ENCODE results near the gene CFAP97. TPM values are rescaled to one million over a fixed set of nuclear protein-coding genes. Genes with fewer than 3 reads are reported as not detected.
"Not testable (repeated sequence)": the region's sequence is repeated elsewhere in the genome, so short reads cannot be mapped to it uniquely, and the experiment has no call there.

Gene CFAP97
- total and polyA plus RNA-seq, 2 donors from 2014 or later = 8.0 to 39.4 TPM

DNA sequence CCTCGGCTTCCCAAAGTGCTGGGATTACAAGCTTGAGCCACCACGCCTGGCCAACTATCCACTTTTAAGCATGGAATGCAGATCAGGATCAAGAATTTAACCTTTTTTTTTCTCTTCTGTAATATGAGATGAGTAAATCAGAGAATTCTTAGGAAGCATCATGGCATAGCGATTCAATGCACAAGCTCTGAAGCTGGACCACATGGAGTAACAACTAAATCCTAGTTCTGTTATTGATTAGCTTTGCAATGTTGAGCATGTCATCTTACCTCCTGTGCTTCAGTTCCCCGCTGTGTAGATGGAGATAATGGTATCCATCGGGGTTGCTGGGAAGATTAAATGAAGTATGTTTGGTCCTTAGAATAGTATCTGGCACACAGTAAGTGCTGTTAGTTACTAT, 3.7 kb upstream of the CFAP97 start:
- Histone ChIP-seq H3K36me3 (ENCODE audit: control insufficient read depth in 2 of 3, insufficient read depth in 3 of 3, low read length in 3 of 3) (no peaks in the 10 kb centered on the region), H3K27me3 (ENCODE audit: control insufficient read depth, insufficient read depth, low read length) (no peaks in the 10 kb centered on the region), H3K4me1 (ENCODE audit: control insufficient read depth in 2 of 3, insufficient read depth in 2 of 3, low read depth in 1 of 3, low read length in 3 of 3) (peaks cover 3 to 18% (median 6%) of the 10 kb centered on the region in 3 donors), H3K4me3 (ENCODE audit: low read length in 3 of 3) (no peak overlapping the region), H3K9me3 (ENCODE audit: control insufficient read depth in 2 of 3, insufficient read depth in 1 of 3, low read length in 3 of 3) (no peaks in the 10 kb centered on the region), H3K9ac (ENCODE audit: low read length in 3 of 3) (no peak overlapping the region), H3K27ac (ENCODE audit: low read depth in 2 of 2, low read length in 2 of 2) (no peak overlapping the region)
- intact Hi-C loops (cut with DNase I) = no loop called here
- DNase-seq = peak in 1 of 5 donors; percentile 45
- no peak for FAIRE-seq
- TF ChIP-seq, protein P1, sequence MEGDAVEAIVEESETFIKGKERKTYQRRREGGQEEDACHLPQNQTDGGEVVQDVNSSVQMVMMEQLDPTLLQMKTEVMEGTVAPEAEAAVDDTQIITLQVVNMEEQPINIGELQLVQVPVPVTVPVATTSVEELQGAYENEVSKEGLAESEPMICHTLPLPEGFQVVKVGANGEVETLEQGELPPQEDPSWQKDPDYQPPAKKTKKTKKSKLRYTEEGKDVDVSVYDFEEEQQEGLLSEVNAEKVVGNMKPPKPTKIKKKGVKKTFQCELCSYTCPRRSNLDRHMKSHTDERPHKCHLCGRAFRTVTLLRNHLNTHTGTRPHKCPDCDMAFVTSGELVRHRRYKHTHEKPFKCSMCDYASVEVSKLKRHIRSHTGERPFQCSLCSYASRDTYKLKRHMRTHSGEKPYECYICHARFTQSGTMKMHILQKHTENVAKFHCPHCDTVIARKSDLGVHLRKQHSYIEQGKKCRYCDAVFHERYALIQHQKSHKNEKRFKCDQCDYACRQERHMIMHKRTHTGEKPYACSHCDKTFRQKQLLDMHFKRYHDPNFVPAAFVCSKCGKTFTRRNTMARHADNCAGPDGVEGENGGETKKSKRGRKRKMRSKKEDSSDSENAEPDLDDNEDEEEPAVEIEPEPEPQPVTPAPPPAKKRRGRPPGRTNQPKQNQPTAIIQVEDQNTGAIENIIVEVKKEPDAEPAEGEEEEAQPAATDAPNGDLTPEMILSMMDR (IDR thresholded peaks at IDR 0.05; ENCODE audit: borderline replicate concordance, extremely low read depth, insufficient read depth) = no peak

DNA sequence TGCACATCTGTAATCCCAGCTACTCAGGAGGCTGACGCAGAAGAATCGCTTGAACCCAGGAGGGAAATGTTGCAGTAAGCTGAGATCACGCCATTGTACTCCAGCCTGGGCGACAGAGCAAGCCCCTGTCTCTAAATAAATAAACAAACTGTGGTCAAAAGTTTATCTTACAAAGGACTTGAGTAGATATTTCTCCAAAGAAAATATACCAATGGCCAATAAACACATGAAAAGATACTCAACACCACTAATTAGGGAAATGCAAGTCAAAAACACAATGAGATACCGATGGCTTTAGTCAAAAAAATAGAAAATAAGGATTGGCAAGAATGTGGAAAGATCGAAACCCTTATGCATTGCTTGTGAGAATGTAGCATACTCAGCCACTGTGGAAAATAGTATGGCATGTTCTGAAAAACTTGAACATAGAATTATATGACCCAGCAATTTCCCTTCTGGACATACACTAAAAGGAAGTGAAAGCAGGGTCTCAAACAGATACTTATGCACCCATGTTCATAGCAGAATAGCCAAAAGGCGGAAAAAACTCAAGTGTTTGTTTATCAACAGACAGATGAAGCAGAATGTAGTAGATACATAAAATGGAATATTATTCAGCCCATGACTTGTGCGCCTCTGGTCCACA, 2.0 kb upstream of the CFAP97 start:
- no peak overlapping the region for H3K4me3 ChIP-seq (ENCODE audit: low read length in 3 of 3)
- TF ChIP-seq, protein P1 (IDR thresholded peaks at IDR 0.05; ENCODE audit: borderline replicate concordance, extremely low read depth, insufficient read depth) = no peak
- H3K36me3 ChIP-seq (ENCODE audit: control insufficient read depth in 2 of 3, insufficient read depth in 3 of 3, low read length in 3 of 3) = no peaks in the 10 kb centered on the region
- H3K27me3 ChIP-seq (ENCODE audit: control insufficient read depth, insufficient read depth, low read length) = no peaks in the 10 kb centered on the region
- H3K4me1 ChIP-seq (ENCODE audit: control insufficient read depth in 2 of 3, insufficient read depth in 2 of 3, low read depth in 1 of 3, low read length in 3 of 3) = peaks cover 3 to 13% (median 6%) of the 10 kb centered on the region in 3 donors
- no peak overlapping the region for H3K9ac ChIP-seq (ENCODE audit: low read length in 3 of 3)
- H3K27ac ChIP-seq (ENCODE audit: low read depth in 2 of 2, low read length in 2 of 2) = no peak overlapping the region
- H3K9me3 ChIP-seq (ENCODE audit: control insufficient read depth in 2 of 3, insufficient read depth in 1 of 3, low read length in 3 of 3) = no peaks in the 10 kb centered on the region
- no peak for FAIRE-seq
- intact Hi-C loops (cut with DNase I) = no loop called here
- no peak for DNase-seq

DNA sequence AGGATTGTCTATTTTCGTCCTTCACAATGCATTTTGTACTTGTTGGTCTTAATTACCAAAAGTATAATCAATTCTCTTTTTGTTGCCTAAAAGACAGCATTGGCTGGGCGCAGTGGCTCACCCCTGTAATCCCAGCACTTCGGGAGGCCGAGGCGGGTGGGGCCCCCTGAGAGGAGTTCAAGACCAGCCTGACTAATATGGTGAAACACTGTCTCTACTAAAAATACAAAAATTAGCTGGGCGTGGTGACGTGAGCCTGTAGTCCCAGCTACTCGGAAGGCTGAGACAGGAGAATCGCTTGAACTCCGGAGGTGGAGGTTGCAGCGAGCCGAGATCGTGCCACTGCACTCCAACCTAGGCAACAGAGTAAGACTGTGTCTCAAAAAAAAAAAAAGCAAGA, 1.3 kb upstream of the CFAP97 start:
- H3K9me3 ChIP-seq (ENCODE audit: control insufficient read depth in 2 of 3, insufficient read depth in 1 of 3, low read length in 3 of 3); intact Hi-C loops (cut with DNase I); H3K27me3 ChIP-seq (ENCODE audit: control insufficient read depth, insufficient read depth, low read length); H3K4me3 ChIP-seq (ENCODE audit: low read length in 3 of 3); H3K27ac ChIP-seq (ENCODE audit: low read depth in 2 of 2, low read length in 2 of 2); FAIRE-seq; DNase-seq; H3K36me3 ChIP-seq (ENCODE audit: control insufficient read depth in 2 of 3, insufficient read depth in 3 of 3, low read length in 3 of 3); H3K9ac ChIP-seq (ENCODE audit: low read length in 3 of 3): not testable (repeated sequence)
- peaks cover 3 to 13% (median 6%) of the 10 kb centered on the region in 3 donors for H3K4me1 ChIP-seq (ENCODE audit: control insufficient read depth in 2 of 3, insufficient read depth in 2 of 3, low read depth in 1 of 3, low read length in 3 of 3)

DNA sequence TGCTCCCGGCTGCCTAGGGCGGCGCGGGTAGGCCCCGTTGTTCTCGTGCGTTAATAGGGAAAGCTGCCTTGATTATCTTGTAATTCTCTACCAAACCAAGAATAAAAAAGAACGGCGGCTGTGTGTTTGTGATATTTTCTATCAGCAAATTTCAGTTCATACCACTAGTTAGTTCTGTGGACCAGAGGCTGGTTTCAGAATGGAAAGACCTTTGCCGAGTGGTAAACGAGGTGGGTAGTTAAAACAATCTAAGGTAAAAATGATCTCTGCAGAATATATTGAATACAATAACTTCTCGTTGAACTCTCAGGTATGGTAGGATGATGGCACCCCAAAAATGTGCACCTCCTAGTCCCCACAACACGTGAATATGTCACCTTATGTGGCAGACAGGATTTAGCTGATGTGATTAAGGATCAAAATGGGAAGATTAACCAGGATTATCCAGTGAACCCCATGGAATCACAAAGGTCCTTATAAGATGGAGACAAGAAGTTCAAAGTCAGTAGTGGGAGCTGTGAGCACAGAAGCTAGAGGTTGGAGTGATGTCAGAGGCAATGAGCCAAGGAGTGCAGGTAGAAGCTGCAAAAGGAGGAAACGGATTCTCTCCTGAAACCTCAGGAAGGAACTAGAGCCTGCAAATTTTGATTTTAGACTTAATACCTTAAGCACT, 574 bp upstream of the CFAP97 start:
- no peak for FAIRE-seq
- Histone ChIP-seq H3K36me3 (ENCODE audit: control insufficient read depth in 2 of 3, insufficient read depth in 3 of 3, low read length in 3 of 3) (no peaks in the 10 kb centered on the region), H3K27ac (ENCODE audit: low read depth in 2 of 2, low read length in 2 of 2) (peak overlapping the region; percentile 68 to 80), H3K27me3 (ENCODE audit: control insufficient read depth, insufficient read depth, low read length) (no peaks in the 10 kb centered on the region), H3K9ac (ENCODE audit: low read length in 3 of 3) (peak overlapping the region in 2 of 3 donors; percentile 33 to 65), H3K4me3 (ENCODE audit: low read length in 3 of 3) (peak overlapping the region; percentile 50 to 72 (median 62)), H3K4me1 (ENCODE audit: control insufficient read depth in 2 of 3, insufficient read depth in 2 of 3, low read depth in 1 of 3, low read length in 3 of 3) (peaks cover 3 to 13% (median 6%) of the 10 kb centered on the region in 3 donors), H3K9me3 (ENCODE audit: control insufficient read depth in 2 of 3, insufficient read depth in 1 of 3, low read length in 3 of 3) (no peaks in the 10 kb centered on the region)
- peak in 2 of 5 donors; percentile 53 to 65 for DNase-seq
- TF ChIP-seq, protein P1 (IDR thresholded peaks at IDR 0.05; ENCODE audit: borderline replicate concordance, extremely low read depth, insufficient read depth) = no peak
- intact Hi-C loops (cut with DNase I) = no loop called here

Measured in kidney (tissue), 14 donors.